Stimulated activated CD4-positive, alpha-beta T cell treated with anti-CD3 and anti-CD28 coated beads, Interleukin-2, amount 100 ng/mL, for 4 hours (primary cell): ENCODE measurements around the gene HK1.

Source experiments
- DNase-seq: peaks from one replicate; pipeline ENCODE4 v3.0.0-alpha.2; 2020; ENCODE audit warnings: low read depth

The HK1 gene

GRCh38 chr10:69375307-69376151 is 97.2 kb downstream of the HK1 start:
- no peak for DNase-seq

- DNase-seq: no peak
Observed at GRCh38 chr10:69376662-69377061, 98.4 kb downstream of the HK1 start.

- no peak for DNase-seq
Observed at GRCh38 chr10:69377191-69377590, 98.9 kb downstream of the HK1 start.

- no peak for DNase-seq
Observed at GRCh38 chr10:69377933-69378332, 99.6 kb downstream of the HK1 start.

- DNase-seq: no peak
Observed at GRCh38 chr10:69379800-69380199, 101.5 kb downstream of the HK1 start.

- no peak for DNase-seq
Observed at GRCh38 chr10:69382382-69383117, 104.3 kb downstream of the HK1 start.

GRCh38 chr10:69383558-69383957 is 105.3 kb downstream of the HK1 start:
- DNase-seq: no peak

- no peak for DNase-seq
Observed at GRCh38 chr10:69384320-69384719, 106.0 kb downstream of the HK1 start.

- no peak for DNase-seq
Observed at GRCh38 chr10:69385454-69386350, 107.4 kb downstream of the HK1 start.

- DNase-seq: no peak
Observed at GRCh38 chr10:69387500-69387899, 109.2 kb downstream of the HK1 start.

- no peak for DNase-seq
Observed at GRCh38 chr10:69388488-69388887, 110.2 kb downstream of the HK1 start.

GRCh38 chr10:69389827-69390490 is 111.7 kb downstream of the HK1 start:
- no peak for DNase-seq

- DNase-seq: no peak
Observed at GRCh38 chr10:69391158-69391557, 112.9 kb downstream of the HK1 start.

GRCh38 chr10:69392481-69393000 is 114.2 kb downstream of the HK1 start:
- peak; percentile 68 for DNase-seq

GRCh38 chr10:69394020-69394419 is 115.7 kb downstream of the HK1 start:
- DNase-seq: no peak

- DNase-seq: no peak
Observed at GRCh38 chr10:69397972-69398371, 119.7 kb downstream of the HK1 start.

GRCh38 chr10:69398466-69398865 is 120.2 kb downstream of the HK1 start:
- no peak for DNase-seq

GRCh38 chr10:69400936-69401335 is 122.6 kb downstream of the HK1 start:
- DNase-seq: no peak

- no peak for DNase-seq
Observed at GRCh38 chr10:69401416-69401815, 123.1 kb downstream of the HK1 start.

GRCh38 chr10:69402386-69402785 is 124.1 kb downstream of the HK1 start:
- no peak for DNase-seq

- DNase-seq: no peak
Observed at GRCh38 chr10:69403066-69403465, 124.8 kb downstream of the HK1 start.

- no peak for DNase-seq
Observed at GRCh38 chr10:69403519-69403918, 125.2 kb downstream of the HK1 start.
